NCI-H460 (cell line): Measurements from ENCODE around the gene DCP1B. TPM values are rescaled to one million over a fixed set of nuclear protein-coding genes. Genes with fewer than 3 reads are reported as not detected.

ENCODE experiments used
- DNase-seq: peaks from one replicate; pipeline ENCODE4 v3.0.0-alpha.2; 2016; ENCODE audit warnings: low read depth; ENCODE audit errors: extremely low read depth
- total RNA-seq: library from RNA; depleted of rRNA; stranded (reverse); fragments of >200 nt; shearing (Covaris generic); gene quantifications from 2 replicates; pipeline ENCODE4 v1.2.3, GENCODE V29; 2014

Gene DCP1B
- total RNA-seq, 1 experiment from 2014 or later: 10.3 TPM

DNA sequence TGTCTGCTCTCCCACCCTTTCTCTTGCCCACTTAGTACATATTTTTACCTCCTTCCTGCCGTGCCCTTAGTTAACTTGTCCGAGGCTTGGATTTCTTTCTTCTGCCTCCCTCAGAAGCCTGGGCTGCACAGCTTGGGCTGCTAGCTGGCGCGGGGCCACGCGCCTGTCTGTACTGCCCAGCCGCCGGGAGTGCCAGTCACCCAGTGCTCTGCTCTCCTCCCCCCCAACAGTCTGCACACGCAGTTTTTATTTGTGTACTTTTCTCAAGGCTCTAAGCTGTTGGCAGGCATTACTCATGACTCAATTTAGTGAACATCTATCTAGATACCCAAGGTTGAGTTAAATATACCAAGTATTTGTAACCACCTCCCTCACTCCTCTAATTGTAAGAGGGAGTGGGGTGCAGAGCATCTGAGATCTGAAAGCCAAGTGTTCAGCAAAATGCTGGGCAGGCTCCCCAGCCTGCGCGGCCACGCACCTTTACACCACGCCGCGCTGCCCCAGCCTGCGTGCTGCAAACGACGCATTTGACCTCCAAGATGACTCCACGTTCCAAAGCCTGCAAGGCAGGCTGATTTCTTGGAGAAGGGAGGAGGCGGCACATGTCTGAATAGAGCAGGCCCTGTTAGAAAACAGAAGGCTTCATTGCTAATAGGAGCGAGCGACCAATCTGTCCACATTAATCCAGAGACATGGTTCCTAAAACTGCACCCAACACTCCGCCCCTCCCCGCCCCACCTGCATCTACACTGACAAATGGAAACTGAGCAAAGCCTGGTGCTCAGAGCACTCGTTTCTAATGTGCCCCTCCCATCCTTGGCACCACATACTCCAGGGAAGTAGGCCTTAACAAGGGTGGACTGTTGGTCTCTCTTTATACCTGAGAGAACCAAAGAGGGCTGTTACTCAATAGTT lies 67.6 kb downstream of the DCP1B start:
- peak; percentile 7 for DNase-seq

DNA sequence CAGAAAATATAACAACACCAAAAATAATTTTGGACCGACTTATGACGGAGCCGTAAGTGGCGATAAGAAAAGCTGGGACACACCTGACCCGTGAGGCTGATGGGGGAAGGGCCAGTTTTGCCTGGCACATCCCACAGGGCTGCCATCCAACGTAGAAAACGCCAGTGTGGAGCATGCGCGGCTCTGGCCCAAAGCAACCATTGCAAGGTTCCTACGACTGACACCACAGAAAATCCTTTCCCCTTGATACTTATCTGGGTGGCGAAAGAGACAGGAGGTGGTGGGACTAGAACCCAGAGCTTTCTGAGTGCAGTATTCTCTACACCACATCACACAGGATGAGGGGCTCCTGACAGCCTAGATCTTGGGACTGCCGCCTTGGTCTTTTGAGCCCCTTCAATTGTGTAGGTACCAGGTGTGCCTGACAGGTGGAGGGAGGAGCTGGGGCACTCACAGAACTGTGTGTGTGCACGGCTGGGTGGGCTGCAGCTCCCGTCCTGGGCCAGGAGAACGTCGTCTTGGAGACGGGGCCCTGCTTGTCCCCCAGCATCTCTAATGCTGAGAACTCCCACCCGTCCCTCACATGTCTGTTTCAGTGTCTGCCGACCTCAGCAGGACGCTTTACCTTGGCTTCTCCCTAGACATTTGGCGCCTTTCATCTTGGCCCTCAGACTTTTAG lies 68.4 kb downstream of the DCP1B start:
- no peak for DNase-seq

- no peak for DNase-seq
These were observed 69.0 kb downstream of the DCP1B start for GRCh38 chr12:1935242-1935641.

DNA sequence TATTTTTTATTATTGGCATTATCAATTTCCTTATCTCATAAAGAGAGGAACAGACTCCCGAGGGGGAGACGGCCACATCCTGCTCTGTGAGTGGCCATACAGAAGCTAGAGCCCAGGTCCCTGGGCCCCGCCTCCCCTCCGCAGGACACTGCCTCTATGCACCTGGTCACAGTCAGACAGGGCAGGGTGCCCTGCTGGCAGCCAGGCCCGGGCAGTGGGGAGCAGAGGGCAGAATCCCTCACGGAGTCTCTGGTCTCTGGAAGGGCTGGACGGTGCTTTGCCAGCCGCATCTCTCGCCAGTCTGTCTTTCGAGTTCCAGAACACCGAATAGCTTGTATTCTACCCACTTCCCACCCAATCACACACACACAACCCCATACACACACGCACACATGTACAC lies 69.4 kb downstream of the DCP1B start:
- no peak for DNase-seq

- DNase-seq: no peak
These were observed 70.2 kb downstream of the DCP1B start for GRCh38 chr12:1934068-1934467.

DNA sequence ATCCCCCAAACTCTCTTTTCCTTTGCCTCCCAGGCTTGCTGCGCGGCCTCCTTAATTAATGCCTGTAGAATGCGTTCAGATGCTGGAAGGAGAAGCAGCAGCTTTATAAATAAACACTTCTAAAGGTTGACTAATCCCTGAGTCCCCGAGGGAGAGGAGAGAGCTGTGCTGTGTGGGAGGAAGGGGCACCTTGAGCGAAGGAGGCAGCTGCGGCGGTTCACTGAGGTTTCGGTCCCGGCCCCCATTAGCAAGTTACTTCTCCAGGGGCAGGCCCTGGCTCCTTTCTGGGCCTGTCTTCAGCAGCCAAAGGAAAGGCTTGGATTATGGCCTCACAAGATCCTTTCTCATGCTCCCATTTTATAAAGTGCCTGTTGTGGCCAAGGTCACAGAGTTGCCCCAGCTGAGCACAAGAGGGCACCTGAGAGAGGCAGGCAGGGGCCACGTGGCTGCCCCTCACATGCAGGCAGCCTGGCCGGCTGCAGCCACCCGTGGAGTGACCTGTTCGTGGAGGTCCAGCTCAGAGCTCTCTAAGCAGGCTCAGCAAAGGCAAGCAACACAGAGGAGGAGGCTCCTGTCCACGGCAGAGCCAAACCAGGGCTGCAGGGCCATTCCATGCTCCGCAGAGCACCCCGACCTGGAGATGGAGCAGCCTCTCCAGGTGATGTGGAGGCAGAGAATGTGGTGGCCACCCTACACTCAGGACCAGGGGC lies 70.8 kb downstream of the DCP1B start:
- no peak for DNase-seq

DNA sequence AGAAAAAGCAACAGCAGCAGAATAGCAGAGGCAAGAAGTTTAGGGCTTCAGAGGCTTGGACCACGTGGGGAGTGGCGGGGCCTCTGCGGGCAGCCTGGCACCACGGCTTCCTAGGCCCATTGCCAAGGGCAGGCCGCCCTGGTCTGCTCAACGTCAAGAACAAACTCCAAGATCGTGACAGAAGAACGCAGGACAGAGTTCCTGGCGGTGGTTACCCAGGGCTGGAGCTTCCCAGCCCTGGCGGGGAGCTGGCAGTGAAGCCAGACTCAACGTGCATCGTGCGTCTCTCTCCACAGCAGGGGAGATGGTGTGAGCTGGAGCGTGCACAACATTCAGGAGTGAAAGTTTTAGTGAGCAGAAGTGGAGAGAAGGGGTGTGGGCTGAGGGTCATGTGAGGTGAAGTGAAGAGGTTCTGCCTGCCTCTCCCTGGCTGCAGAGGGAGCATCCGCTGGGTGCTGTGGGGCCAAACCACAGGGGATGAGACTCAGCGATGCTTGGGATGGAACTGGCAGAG lies 71.9 kb downstream of the DCP1B start:
- no peak for DNase-seq

GRCh38 chr12:1931642-1932041 lies 72.6 kb downstream of the DCP1B start:
- DNase-seq: no peak

DNA sequence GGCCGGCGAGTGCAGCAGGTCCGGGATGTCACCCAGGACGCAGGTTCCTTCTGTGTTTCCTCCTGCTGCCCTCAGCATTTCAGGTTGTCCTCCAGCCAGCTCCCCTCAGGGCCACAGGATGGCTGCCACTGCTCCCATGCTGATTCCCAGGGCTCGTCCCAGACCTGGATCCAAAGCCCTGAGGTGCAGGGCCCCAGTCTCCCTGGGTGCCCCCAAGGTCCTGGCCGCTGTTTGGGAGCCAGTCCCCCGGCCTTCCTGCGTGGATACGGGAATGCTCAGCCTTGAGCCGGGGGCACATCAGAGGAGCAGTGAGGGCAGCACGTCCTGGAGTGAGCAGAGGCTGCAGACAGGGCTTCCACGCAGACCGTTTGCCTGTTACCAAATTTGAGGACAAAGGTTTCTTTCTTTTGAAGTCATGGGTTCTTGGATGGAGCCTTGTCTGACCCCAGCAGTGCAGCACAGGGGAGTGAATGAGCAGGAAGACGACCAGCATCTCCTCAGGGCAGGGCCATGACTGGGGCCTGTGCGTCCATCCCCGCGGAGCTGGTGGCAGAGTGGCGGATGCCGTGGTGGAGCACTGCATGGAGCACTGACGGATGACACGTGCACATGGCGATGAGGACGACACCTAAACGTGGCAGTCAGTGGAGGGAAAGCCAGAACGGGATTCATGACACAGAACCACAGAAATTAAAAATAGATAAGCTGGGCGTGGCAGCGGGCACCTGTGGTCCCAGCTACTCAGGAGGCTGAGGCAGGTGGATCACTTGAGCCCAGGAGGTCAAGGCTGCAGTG lies 73.3 kb downstream of the DCP1B start:
- no peak for DNase-seq

GRCh38 chr12:1929985-1930802 lies 74.1 kb downstream of the DCP1B start:
- no peak for DNase-seq

- DNase-seq: no peak
These were observed 74.8 kb downstream of the DCP1B start for GRCh38 chr12:1929241-1929984.

GRCh38 chr12:1928439-1929121 lies 75.7 kb downstream of the DCP1B start:
- DNase-seq: no peak

DNA sequence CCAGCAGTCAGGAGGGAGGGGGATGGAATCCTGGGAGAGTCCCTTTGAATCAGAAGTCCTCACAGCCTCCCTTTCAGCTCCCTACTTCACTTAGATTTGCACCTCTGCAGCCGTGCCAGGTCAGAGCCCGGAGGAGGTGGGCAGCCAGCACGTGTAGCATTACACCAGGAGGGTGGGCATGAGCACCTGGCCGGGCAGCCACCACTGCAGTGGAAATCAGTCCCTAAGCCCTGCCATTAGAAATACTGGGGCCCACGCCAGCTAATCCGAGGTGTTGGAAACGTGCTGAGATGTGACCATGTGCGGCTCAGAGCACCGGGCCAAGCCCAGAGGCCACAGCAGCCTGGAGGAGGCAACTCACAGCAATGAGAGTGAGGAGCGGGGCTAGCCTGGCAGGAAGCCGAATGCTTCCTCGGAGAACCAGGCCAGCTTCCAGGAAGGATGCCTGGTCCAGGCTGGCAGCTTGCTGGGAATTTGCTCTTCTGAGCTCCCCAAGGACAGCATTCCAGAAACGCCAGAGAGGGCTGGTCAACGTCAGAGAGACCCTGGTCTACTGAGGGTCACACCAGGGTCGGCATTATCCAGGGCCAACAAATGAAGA lies 76.4 kb downstream of the DCP1B start:
- no peak for DNase-seq

- DNase-seq: no peak
These were observed 77.1 kb downstream of the DCP1B start for GRCh38 chr12:1927051-1927680.

GRCh38 chr12:1926251-1926657 lies 78.0 kb downstream of the DCP1B start:
- no peak for DNase-seq

DNA sequence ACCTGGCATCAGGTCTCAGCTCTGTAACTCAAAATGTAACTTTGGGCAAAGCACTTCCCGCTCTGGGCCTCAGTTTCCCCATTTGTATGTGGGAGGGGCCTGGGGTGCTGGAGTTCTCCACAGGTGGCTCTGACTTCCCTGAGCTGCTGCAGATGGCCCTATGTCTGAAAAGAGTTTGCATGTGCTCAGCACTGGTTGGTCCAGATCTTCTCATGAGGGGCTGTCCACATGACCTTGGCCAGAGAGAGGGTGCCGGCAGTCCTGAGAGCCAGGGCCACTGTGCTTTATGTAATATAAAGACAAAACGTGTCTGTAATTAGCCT lies 78.6 kb downstream of the DCP1B start:
- no peak for DNase-seq

DNA sequence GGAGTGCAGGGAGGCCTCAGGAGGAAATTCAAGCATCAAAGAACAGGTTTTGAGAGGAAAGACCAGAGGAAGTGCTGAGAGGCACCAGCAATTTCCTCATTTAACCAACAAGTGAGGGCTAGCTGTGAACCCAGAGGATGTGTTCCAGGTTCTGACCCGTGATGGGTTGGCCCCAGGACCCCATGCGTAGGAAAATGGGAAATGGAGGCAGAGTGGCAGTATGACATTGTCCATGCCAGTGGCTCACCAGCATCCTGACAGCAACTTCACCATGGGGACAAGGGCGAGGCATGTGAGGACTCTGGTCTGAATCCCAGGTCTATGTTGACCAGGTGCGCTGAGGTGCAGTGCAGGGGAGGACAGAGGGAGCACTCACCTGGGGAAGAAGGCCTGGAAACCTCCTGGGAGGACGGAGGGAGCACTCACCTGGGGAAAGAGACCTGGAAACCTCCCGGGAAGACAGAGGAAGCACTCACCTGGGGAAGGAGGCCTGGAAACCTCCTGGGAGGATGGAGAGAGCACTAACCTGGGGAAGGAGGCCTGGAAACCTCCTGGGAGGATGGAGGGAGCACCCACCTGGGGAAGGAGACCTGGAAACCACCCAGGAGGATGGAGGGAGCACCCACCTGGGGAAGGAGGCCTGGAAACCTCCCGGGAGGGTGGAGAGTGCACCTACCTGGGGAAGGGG lies 79.1 kb downstream of the DCP1B start:
- DNase-seq: no peak
